ENCODE data around the gene PRKN. TPM values are rescaled to one million over a fixed set of nuclear protein-coding genes. Genes with fewer than 3 reads are reported as not detected.

PRKN gene
- total RNA-seq, 4 donors from 2014 or later, result 5.5 to 17.9 (median 6.8) TPM

DNA sequence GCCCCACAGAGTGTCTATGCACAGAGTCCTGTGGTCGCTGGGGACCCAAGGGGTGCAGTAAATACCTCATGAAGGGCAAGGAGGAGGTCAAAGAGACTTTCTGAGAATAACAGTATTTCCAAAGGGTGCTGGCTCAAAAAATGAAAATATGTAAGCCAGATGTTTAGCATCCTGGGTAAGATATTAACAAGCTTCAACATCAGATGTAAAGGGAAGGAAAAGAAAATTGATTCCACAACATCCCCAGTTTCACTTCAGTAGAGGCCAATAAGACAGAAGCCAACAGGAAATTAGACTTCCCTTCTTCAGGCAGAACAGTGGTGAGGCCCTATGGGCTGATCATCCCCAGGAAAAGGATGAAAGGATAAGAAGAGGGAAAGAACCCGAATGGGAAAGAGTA lies 434.7 kb downstream of the PRKN start:
- TF ChIP-seq POLR2A (IDR thresholded peaks at IDR 0.05), result no peak
- no peak for TF ChIP-seq EP300 (IDR thresholded peaks at IDR 0.05)
- TF ChIP-seq, protein P1, sequence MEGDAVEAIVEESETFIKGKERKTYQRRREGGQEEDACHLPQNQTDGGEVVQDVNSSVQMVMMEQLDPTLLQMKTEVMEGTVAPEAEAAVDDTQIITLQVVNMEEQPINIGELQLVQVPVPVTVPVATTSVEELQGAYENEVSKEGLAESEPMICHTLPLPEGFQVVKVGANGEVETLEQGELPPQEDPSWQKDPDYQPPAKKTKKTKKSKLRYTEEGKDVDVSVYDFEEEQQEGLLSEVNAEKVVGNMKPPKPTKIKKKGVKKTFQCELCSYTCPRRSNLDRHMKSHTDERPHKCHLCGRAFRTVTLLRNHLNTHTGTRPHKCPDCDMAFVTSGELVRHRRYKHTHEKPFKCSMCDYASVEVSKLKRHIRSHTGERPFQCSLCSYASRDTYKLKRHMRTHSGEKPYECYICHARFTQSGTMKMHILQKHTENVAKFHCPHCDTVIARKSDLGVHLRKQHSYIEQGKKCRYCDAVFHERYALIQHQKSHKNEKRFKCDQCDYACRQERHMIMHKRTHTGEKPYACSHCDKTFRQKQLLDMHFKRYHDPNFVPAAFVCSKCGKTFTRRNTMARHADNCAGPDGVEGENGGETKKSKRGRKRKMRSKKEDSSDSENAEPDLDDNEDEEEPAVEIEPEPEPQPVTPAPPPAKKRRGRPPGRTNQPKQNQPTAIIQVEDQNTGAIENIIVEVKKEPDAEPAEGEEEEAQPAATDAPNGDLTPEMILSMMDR (IDR thresholded peaks at IDR 0.05), result no peak
- Histone ChIP-seq H3K4me3 (no peak overlapping the region), H3K9me3 (no peaks in the 10 kb centered on the region), H3K27me3 (no peaks in the 10 kb centered on the region), H3K36me3 (no peaks in the 10 kb centered on the region), H3K4me1 (peaks cover 0 to 10% (median 0%) of the 10 kb centered on the region in 4 donors), H3K27ac (no peak overlapping the region)
- WGBS, 2 donors, result 78 to 81% methylated on average over 2 of the region's 2 CpGs
- no peak for DNase-seq (ENCODE audit: low spot score in 2 of 2)

DNA sequence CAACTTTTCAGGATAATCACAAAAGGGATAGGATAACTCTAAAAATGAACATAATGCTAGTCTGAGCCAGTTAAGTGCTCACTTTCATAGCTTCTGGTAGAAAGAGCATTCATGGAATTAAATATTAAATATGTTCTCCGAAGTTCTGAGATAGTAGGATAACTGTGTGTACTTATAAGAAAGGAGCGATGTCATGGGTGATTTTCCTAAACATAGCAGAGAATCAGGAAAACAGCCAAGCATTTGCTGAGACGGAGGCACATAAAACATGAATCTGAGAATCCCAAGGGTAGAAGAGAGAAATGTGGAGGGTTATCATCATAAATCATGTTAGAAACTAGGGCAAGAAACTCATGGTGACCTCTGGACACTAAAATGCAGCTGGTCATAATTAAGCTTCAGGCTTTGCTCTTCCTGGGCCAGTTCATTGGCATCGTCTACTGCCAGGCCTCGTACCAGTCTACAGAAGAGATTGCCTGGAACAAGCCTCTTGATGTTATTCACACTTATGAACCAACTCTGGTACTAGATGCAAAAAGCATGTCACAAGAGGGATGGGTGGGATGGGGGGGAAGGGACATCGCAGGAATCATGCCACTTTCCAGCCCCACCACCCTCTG lies 436.6 kb downstream of the PRKN start:
- TF ChIP-seq EP300 (IDR thresholded peaks at IDR 0.05) (no peak), POLR2A (IDR thresholded peaks at IDR 0.05) (no peak)
- TF ChIP-seq, protein P1 (IDR thresholded peaks at IDR 0.05), result no peak
- H3K36me3 ChIP-seq, result no peaks in the 10 kb centered on the region
- DNase-seq (ENCODE audit: low spot score in 2 of 2), result no peak
- 48 to 55% methylated on average over 6 of the region's 6 CpGs for WGBS, 2 donors
- peaks cover 0 to 10% (median 0%) of the 10 kb centered on the region in 4 donors for H3K4me1 ChIP-seq
- H3K9me3 ChIP-seq, result no peaks in the 10 kb centered on the region
- no peak overlapping the region for H3K4me3 ChIP-seq
- H3K27me3 ChIP-seq, result no peaks in the 10 kb centered on the region
- H3K27ac ChIP-seq, result no peak overlapping the region

DNA sequence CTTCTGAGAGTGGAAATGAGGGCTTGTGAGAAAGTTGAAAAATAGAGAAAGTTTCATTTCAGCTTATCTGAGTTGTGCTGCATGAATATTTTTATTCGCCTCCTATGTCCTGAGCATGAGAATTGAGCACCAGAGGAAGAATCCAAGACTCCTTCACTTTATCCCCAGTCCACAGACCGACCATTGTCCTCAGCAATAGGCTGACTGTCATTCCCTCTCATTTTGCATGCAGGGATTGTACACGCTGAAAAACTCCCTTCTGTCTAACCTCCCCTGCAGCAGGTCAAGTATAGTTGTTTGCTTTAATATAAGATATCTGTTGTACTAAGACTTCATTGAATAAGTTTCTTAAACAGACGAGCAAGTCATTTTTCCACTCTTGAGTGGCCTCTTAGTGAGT lies 437.6 kb downstream of the PRKN start:
- no peaks in the 10 kb centered on the region for H3K9me3 ChIP-seq
- no peak for TF ChIP-seq EP300 (IDR thresholded peaks at IDR 0.05)
- TF ChIP-seq, protein P1 (IDR thresholded peaks at IDR 0.05), result no peak
- TF ChIP-seq POLR2A (IDR thresholded peaks at IDR 0.05), result no peak
- no peaks in the 10 kb centered on the region for H3K36me3 ChIP-seq
- 47 to 56% methylated on average over 4 of the region's 4 CpGs for WGBS, 2 donors
- no peak overlapping the region for H3K4me3 ChIP-seq
- DNase-seq (ENCODE audit: low spot score in 2 of 2), result no peak
- peaks cover 0 to 10% (median 0%) of the 10 kb centered on the region in 4 donors for H3K4me1 ChIP-seq
- no peaks in the 10 kb centered on the region for H3K27me3 ChIP-seq
- no peak overlapping the region for H3K27ac ChIP-seq

DNA sequence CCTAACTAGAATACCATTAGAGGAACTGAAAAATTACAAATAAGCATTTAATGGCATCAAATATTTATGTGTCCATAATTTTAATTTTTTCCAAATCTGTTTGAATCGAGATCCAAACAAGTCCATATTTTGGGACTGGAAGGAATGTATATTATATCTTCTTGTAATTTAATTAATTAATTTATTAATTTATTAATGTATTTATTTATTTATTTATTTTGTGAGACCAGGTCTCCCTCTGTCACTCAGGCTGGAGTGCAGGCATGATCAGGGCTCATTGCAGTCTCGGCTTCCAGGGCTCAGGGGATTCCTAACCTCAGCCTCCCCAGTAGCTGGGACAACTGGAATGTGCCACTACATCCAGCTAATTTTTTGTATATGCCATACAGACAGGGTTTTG lies 453.6 kb downstream of the PRKN start:
- DNase-seq (ENCODE audit: low spot score in 2 of 2), result no peak
- Histone ChIP-seq H3K4me1 (no peaks in the 10 kb centered on the region), H3K27me3 (no peaks in the 10 kb centered on the region), H3K27ac (no peak overlapping the region), H3K4me3 (no peak overlapping the region), H3K36me3 (no peaks in the 10 kb centered on the region), H3K9me3 (no peaks in the 10 kb centered on the region)
- 95 to 96% methylated on average over 2 of the region's 2 CpGs for WGBS, 2 donors
- TF ChIP-seq, protein P1 (IDR thresholded peaks at IDR 0.05), result no peak
- TF ChIP-seq EP300 (IDR thresholded peaks at IDR 0.05), result no peak
- no peak for TF ChIP-seq POLR2A (IDR thresholded peaks at IDR 0.05)

DNA sequence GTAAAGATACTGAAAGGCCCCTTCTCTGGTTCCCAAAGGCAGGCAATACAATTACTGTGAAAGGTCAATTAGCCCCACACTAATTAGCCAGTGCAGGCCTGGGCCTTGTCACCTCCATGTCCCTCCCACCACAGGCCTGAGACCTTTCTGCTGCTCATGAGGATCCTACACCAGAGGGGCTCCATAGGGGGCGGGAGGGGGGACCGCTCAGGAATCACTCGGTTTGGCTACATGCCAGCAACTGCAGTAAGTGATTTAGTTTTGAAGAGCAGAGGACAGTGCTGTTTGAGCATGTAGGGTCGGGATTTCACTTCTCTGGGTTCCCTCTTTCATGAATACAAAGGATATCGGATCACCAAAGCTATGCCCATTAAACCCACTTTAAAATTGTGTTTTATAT lies 455.6 kb downstream of the PRKN start:
- 63 to 66% methylated on average over 5 of the region's 5 CpGs for WGBS, 2 donors

More for the DNA sequence above, 455.6 kb downstream of the PRKN start:
- no peaks in the 10 kb centered on the region for H3K36me3 ChIP-seq
- H3K4me1 ChIP-seq, result no peaks in the 10 kb centered on the region
- H3K27ac ChIP-seq, result no peak overlapping the region
- no peak for DNase-seq (ENCODE audit: low spot score in 2 of 2)
- TF ChIP-seq, protein P1 (IDR thresholded peaks at IDR 0.05), result no peak
- no peak for TF ChIP-seq POLR2A (IDR thresholded peaks at IDR 0.05)
- no peak for TF ChIP-seq EP300 (IDR thresholded peaks at IDR 0.05)
- no peak overlapping the region for H3K4me3 ChIP-seq
- H3K9me3 ChIP-seq, result no peaks in the 10 kb centered on the region
- no peaks in the 10 kb centered on the region for H3K27me3 ChIP-seq

Measured in tibial nerve (tissue), 4 donors.